ENCODE measurements around the gene SCGB1A1.

DNA sequence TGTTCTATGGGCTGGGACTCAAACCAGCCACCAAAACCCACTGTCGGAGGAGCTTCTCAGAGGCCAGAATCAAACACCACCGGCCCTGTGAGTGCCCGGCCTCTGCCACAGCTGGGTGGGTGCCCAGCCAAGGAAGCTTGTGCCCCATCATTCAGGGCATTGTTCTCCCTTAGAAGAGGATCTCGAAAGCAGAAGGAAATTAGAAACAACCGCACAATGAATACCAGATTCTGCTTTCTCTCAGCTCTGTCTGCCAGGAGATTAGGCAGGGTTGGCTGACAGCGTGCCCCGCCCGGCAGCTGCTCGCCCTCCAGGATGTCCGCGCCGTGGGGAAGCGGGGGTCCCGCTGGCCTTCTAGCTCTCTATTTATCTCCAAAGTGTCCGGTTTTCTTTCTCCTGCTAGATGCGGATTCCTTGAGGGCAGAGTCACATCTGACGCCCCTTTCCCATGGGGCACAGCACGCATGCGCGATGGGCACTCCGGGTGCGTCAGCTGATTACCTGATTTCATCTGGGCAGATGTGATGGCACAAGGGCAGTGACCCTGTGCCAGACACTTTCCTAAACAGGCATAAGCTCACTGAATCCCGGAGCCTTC is 25.5 kb downstream of the SCGB1A1 start:
- peak in 1 of 2 donors; percentile 50 for TF ChIP-seq POLR2A (IDR thresholded peaks at IDR 0.05)
- TF ChIP-seq, protein P1, sequence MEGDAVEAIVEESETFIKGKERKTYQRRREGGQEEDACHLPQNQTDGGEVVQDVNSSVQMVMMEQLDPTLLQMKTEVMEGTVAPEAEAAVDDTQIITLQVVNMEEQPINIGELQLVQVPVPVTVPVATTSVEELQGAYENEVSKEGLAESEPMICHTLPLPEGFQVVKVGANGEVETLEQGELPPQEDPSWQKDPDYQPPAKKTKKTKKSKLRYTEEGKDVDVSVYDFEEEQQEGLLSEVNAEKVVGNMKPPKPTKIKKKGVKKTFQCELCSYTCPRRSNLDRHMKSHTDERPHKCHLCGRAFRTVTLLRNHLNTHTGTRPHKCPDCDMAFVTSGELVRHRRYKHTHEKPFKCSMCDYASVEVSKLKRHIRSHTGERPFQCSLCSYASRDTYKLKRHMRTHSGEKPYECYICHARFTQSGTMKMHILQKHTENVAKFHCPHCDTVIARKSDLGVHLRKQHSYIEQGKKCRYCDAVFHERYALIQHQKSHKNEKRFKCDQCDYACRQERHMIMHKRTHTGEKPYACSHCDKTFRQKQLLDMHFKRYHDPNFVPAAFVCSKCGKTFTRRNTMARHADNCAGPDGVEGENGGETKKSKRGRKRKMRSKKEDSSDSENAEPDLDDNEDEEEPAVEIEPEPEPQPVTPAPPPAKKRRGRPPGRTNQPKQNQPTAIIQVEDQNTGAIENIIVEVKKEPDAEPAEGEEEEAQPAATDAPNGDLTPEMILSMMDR (IDR thresholded peaks at IDR 0.05) = peak in 1 of 5 experiments; percentile 12
- TF ChIP-seq EP300 (IDR thresholded peaks at IDR 0.05) = peak in 1 of 2 donors; percentile 67

Measured in tibial nerve (tissue), 4 donors.